Erythroblast (primary cell): Measurements from ENCODE around the gene MBD5.

ENCODE experiments used
- GATA1 ChIP-seq: IDR thresholded peaks from 2 replicates; pipeline ENCODE4 v1.6.1; 2011; ENCODE audit warnings: low read depth, mild to moderate bottlenecking, control low read depth, low read length, moderate library complexity
- POLR2A ChIP-seq: IDR thresholded peaks from 2 replicates; pipeline ENCODE4 v1.6.1; 2011; ENCODE audit warnings: mild to moderate bottlenecking, low read length

DNA sequence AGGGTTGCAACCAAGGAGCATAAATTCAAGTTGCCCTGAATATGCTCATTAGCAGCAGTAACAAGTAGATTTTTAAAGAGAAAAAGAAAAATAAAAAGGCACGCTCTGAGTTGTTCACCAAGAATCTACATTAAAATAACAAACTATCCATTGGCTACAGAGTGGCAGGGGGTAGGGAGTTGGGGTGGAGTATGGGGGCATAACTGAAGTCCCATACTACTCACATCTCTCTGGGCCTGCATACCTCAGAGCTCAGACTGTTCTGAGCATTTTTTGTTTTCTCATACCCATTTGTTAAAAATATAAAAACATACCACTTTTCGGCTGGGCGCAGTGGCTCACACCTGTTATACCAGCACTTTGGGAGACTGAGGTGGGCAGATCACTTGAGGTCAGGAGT is 31.8 kb upstream of the MBD5 start:
- TF ChIP-seq POLR2A (no peak), GATA1 (no peak)
